ENCODE data around the gene WASHC4.
"Not testable (repeated sequence)": the region's sequence is repeated elsewhere in the genome, so short reads cannot be mapped to it uniquely, and the experiment has no call there.

The WASHC4 gene

GRCh38 chr12:105164068-105164467, 56.5 kb downstream of the WASHC4 start:
- no peak for DNase-seq (ENCODE audit: low spot score)

DNA sequence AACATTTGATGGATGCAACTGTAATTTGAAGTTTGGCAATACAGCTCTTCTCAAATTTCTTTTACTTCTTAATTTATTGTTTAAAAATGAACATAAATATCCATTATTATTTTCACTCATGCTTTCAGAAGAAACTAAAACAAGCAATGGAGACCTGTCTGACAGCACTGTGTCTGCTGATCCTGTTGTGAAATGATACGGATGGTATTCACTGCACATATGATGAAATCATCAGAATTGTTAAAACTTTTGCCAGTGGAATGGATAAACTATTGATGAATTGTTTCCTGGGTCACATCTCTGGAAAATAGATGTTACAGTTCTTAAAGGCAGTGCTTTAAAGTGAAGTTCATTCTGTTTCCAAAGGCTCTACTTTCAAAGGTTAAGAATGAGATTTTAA, 59.2 kb downstream of the WASHC4 start:
- no peak for DNase-seq (ENCODE audit: low spot score)

DNA sequence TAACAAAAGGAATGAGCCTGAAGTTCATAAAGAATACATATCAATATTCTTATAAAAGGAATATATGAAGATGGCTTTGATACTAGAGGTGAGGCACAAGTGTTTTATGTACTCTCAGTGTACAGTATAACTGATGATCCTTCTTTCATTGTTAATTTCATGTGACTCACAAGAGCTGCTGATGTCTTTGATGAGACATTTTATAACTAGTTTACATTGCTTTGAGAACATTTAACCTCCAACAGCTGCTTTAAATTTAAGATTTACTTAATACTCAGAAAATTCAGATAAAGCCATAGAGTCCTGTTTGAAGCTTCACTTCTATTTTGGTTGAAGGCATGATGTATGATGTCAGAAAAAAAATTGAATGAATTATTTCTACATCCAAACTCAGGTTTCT, 59.8 kb downstream of the WASHC4 start:
- DNase-seq (ENCODE audit: low spot score): no peak

DNA sequence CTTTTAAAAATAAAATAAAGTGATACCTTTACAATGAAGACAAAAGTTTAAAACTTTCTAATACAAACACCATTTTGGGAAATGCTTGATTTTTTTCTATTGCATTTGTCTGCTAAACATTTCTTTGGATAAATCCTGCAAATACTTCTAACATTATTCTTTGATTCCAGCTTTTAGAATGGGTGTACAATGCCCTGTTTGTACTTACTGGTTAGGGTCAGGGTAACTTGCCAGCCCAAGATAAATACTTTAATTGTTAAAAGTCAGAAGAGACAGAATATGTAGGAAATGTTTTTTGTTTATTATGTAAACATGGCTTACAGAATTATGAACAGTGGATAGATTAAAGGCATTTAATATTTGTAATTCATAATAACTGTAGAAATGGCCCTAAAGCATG, 60.5 kb downstream of the WASHC4 start:
- DNase-seq (ENCODE audit: low spot score): no peak

- no peak for DNase-seq (ENCODE audit: low spot score)
Observed at GRCh38 chr12:105170139-105170538, 62.6 kb downstream of the WASHC4 start.

GRCh38 chr12:105171691-105172436, 64.3 kb downstream of the WASHC4 start:
- DNase-seq (ENCODE audit: low spot score): no peak

DNA sequence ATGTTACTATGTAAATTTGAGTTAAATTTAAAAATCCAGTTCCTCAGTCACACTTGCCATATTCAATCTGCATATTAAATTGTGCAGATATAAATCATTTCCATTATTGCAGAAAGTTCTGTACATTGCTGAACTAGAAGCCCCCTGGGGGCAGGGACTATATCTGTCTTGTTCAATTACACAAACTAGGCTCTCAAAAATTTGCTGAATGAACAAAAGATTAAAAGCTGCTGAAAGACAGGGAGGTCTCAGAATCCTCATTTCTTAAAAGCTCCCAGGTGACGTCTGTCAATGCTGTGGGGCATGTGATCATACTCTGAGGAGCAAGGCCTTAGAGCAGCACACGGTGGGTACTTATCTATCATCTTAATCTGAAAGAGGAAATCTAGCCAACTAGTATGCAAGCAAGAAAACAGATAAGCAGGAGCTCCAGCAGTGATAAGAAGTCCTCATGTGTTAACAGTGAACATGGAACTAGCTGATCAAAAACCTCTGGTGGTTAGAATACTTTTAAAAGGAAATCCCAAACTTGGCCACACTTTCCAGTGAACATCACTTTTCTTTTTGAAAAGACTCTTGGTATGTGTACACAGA, 68.0 kb downstream of the WASHC4 start:
- no peak for DNase-seq (ENCODE audit: low spot score)

DNA sequence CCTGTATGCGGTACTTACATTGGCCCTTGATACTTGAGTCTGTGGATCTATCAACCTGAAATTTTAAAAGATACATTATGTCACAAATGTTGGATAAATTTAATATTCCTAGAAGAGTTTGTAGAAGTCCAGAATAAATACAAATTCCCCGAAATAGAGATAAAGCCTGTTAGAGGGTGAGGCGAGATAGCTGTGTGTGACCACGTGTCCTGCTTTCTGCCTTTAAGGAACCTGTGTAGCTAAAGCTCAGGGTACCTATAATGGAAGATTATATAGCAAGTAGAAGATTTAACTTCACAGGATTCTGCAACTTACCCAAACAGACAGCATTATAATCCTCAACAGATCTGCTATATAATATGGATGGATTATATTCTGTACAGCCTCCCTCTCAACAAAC, 69.7 kb downstream of the WASHC4 start:
- DNase-seq (ENCODE audit: low spot score): no peak

GRCh38 chr12:105179114-105179513, 71.6 kb downstream of the WASHC4 start:
- DNase-seq (ENCODE audit: low spot score): not testable (repeated sequence)

DNA sequence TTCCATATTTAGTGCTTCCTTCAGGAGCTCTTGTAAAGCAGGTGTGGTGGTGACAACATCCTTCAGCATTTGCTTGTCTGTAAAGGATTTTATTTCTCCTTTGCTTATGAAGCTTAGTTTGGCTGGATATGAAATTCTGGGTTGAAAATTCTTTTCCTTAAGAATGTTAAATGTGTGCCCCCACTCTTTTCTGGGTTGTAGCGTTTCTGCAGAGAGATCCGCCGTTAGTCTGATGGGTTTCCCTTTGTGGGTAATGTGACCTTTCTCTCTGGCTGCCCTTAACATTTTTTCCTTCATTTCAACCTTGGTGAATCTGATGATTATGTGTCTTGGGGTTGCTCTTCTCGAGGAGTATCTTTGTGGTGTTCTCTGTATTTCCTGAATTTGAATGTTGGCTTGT, 75.9 kb downstream of the WASHC4 start:
- not testable (repeated sequence) for DNase-seq (ENCODE audit: low spot score)

- DNase-seq (ENCODE audit: low spot score): not testable (repeated sequence)
Observed at GRCh38 chr12:105183976-105184375, 76.4 kb downstream of the WASHC4 start.

GRCh38 chr12:105189293-105189692, 81.8 kb downstream of the WASHC4 start:
- no peak for DNase-seq (ENCODE audit: low spot score)

GRCh38 chr12:105190530-105190929, 83.0 kb downstream of the WASHC4 start:
- DNase-seq (ENCODE audit: low spot score): no peak

- DNase-seq (ENCODE audit: low spot score): no peak
Observed at GRCh38 chr12:105192624-105193225, 85.2 kb downstream of the WASHC4 start.

DNA sequence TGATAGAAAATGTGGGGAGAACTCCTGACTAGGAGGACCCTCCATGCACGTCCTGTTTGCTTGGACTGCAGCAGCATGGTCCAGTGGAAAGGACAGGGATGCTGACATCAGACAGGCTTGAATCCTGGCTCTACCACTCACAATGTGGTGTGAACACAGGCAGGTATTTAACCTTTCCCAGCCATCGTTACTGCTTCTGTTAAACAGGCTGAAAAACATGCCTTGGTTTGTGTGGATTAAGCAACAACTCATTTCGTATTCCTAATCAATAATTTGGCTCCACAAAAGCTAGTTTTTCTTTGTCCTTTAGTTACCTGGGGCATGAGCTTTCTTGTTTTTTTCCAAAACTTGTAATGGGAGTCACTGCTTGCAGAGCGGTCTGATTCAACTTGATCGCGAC, 87.4 kb downstream of the WASHC4 start:
- no peak for DNase-seq (ENCODE audit: low spot score)

GRCh38 chr12:105196090-105196489, 88.6 kb downstream of the WASHC4 start:
- DNase-seq (ENCODE audit: low spot score): no peak

DNA sequence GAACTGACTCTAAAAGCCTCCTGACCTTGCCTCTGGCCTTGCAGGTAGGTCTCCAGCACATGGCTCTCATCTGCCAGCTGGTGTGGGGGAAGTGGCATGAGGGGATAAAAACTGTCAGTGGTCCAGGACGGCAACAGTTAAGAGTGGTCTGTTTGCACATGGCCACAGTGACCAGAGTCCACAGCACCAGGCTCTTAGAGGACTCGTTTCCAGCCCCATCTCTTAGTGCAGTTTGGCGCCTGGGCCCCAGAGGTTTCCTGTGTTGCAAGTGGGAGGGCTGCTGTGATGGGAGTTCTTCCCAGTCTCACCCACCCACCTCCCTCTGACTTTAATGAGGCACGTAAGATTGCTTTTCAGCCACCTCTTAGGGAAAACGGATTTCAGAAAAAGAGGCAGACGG, 91.4 kb downstream of the WASHC4 start:
- no peak for DNase-seq (ENCODE audit: low spot score)

- DNase-seq (ENCODE audit: low spot score): no peak
Observed at GRCh38 chr12:105200385-105200784, 92.9 kb downstream of the WASHC4 start.

DNA sequence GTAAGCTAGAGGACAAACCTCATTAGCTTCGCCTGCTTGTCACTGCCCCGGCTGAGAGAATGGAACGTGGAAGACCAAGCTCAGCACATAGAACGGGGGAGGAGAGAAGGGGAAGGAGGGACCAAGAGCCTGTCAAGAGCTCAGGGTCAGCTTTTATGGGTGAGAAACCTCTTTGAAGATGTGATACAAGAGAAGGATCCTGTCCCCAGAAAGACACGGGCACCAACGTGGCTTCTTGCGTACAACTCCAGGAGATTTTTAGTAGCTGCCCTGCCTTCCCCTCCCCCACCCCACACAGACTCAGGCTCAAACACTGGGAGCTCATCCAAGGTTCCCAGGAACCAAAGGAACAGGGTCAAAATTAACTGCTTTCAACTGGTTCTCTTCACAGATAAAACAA, 93.8 kb downstream of the WASHC4 start:
- no peak for DNase-seq (ENCODE audit: low spot score)

DNA sequence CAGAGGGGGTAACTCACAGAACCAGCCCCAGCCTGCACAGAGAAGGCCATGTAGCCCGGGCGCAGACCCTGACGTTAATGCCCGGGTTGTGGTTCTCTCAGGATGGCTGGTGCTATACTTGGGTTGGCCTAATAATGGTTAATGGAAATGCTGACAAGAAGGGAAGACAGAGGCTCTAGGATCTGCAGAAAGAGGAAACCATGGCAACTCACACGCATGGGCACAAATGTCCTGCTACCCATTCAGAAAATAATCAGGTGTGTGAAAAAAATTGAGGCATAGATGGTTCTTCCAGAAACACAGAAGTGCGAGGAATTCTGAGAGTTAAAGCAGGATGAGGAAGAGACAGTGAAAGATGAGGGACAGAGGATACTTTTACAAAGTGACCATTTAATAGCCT, 94.7 kb downstream of the WASHC4 start:
- DNase-seq (ENCODE audit: low spot score): no peak

GRCh38 chr12:105204127-105204526, 96.6 kb downstream of the WASHC4 start:
- no peak for DNase-seq (ENCODE audit: low spot score)

DNA sequence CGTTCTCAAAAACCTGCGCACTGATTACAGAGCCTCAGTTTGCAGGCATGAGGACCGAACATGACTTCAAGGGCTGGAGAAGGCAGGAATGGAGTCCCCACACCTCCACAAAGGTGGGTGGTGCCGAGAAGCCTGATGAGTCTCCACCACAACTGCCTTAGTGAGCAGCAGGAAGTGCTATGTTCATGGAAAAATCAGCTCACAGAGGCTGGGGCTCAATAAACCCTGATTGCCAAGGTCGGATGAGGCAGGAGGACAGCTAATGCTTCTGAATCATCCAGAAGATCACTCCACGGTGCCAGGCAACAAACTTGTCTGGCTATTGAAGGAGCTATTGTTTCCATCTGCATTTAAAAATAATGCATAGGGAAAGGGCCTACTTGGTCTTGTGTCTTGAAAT, 97.4 kb downstream of the WASHC4 start:
- no peak for DNase-seq (ENCODE audit: low spot score)

- DNase-seq (ENCODE audit: low spot score): no peak
Observed at GRCh38 chr12:105205322-105206048, 98.0 kb downstream of the WASHC4 start.
